Muscle of leg (tissue), 11 donors: ENCODE results near the gene SH3GL1. TPM values are rescaled to one million over a fixed set of nuclear protein-coding genes. Genes with fewer than 3 reads are reported as not detected.

Experiments
- DNase-seq: peaks from one replicate; pipeline ENCODE4 v3.0.0; 2013
- H3K27ac ChIP-seq: one replicate; pipeline ENCODE4 v1.5.1; 2013; ENCODE audit warnings: mild to moderate bottlenecking, low read length, control low read depth
- H3K27me3 ChIP-seq: one replicate; pipeline ENCODE4 v1.6.1; 2013; ENCODE audit warnings: low read length; ENCODE audit not compliant: control insufficient read depth, insufficient read depth
- H3K36me3 ChIP-seq: one replicate; pipeline ENCODE4 v1.6.1; 2013; ENCODE audit warnings: low read length; ENCODE audit not compliant: control insufficient read depth, insufficient read depth
- H3K4me1 ChIP-seq: one replicate; pipeline ENCODE4 v1.6.1; 2013; ENCODE audit warnings: low read length; ENCODE audit not compliant: control insufficient read depth, insufficient read depth
- H3K4me3 ChIP-seq: one replicate; pipeline ENCODE4 v1.5.1; 2013; ENCODE audit warnings: low read length, control low read depth
- H3K9me3 ChIP-seq: replicated peaks from 2 replicates; pipeline ENCODE4 v1.6.1; 2013; ENCODE audit warnings: low read depth, low read length; ENCODE audit not compliant: control insufficient read depth
- WGBS: methylation state at CpG from one replicate; pipeline ENCODE4 v1.1.5; 2013; ENCODE audit warnings: missing lambda C conversion rate; ENCODE audit not compliant: insufficient coverage; 5-methylcytosine and 5-hydroxymethylcytosine counted together
- polyA plus RNA-seq, 8 donors: library from polyadenylated mRNA; unstranded; fragments of 120-200 nt; gene quantifications; one replicate each; pipeline versions ENCODE4 v1.2.1 to v1.2.3, GENCODE V29; 2013; ENCODE audit warnings: inconsistent platforms in 1 of 8, low replicate concordance in 1 of 8; ENCODE audit not compliant: insufficient read length in 8 of 8, insufficient read depth in 1 of 8
- total RNA-seq: library from RNA; stranded (reverse); fragments of 120-200 nt; gene quantifications from one replicate; pipeline ENCODE4 v1.2.4, GENCODE V29; 2013

The SH3GL1 gene
- total and polyA plus RNA-seq, 9 donors: 29.1 to 77.9 (median 69.7) TPM

- no peak overlapping the region for H3K4me3 ChIP-seq
- H3K4me1 ChIP-seq: peaks cover 31% of the 10 kb centered on the region
- WGBS: 98% methylated on average over 23 of the region's 28 CpGs
These were observed 32.7 kb upstream of the SH3GL1 start for GRCh38 chr19:4432918-4433506.

GRCh38 chr19:4431808-4432674, 31.7 kb upstream of the SH3GL1 start:
- DNase-seq: peak; percentile 48
- H3K36me3 ChIP-seq: peaks cover 70% of the 10 kb centered on the region
- WGBS: 78% methylated on average over 24 of the region's 26 CpGs
- no peak overlapping the region for H3K4me3 ChIP-seq
- no peaks in the 10 kb centered on the region for H3K27me3 ChIP-seq
- peak overlapping the region; percentile 69 for H3K27ac ChIP-seq
- H3K9me3 ChIP-seq: no peaks in the 10 kb centered on the region
- H3K4me1 ChIP-seq: peaks cover 31% of the 10 kb centered on the region

More at GRCh38 chr19:4432918-4433506, 32.7 kb upstream of the SH3GL1 start:
- Histone ChIP-seq H3K9me3 (no peaks in the 10 kb centered on the region), H3K27ac (no peak overlapping the region), H3K36me3 (peaks cover 72% of the 10 kb centered on the region), H3K27me3 (no peaks in the 10 kb centered on the region)
- DNase-seq: no peak

GRCh38 chr19:4431296-4431695, 30.9 kb upstream of the SH3GL1 start:
- Histone ChIP-seq H3K4me1 (peaks cover 26% of the 10 kb centered on the region), H3K27ac (peak overlapping the region; percentile 69), H3K27me3 (no peaks in the 10 kb centered on the region), H3K36me3 (peaks cover 63% of the 10 kb centered on the region), H3K9me3 (no peaks in the 10 kb centered on the region), H3K4me3 (no peak overlapping the region)
- WGBS: 95% methylated on average over 5 of the region's 9 CpGs
- DNase-seq: no peak

GRCh38 chr19:4430760-4431159, 30.4 kb upstream of the SH3GL1 start:
- H3K27ac ChIP-seq: no peak overlapping the region
- H3K9me3 ChIP-seq: no peaks in the 10 kb centered on the region
- peaks cover 24% of the 10 kb centered on the region for H3K4me1 ChIP-seq
- WGBS: 89% methylated on average over 11 of the region's 12 CpGs
- H3K36me3 ChIP-seq: peaks cover 60% of the 10 kb centered on the region
- H3K4me3 ChIP-seq: no peak overlapping the region
- no peaks in the 10 kb centered on the region for H3K27me3 ChIP-seq
- peak; percentile 37 for DNase-seq

GRCh38 chr19:4429771-4430171, 29.4 kb upstream of the SH3GL1 start:
- H3K4me3 ChIP-seq: no peak overlapping the region
- H3K9me3 ChIP-seq: no peaks in the 10 kb centered on the region
- peak; percentile 62 for DNase-seq
- peaks cover 59% of the 10 kb centered on the region for H3K36me3 ChIP-seq
- H3K4me1 ChIP-seq: peaks cover 24% of the 10 kb centered on the region
- WGBS: 68% methylated on average over 10 of the region's 12 CpGs
- no peak overlapping the region for H3K27ac ChIP-seq
- H3K27me3 ChIP-seq: no peaks in the 10 kb centered on the region

- 84% methylated on average over 13 of the region's 16 CpGs for WGBS
- Histone ChIP-seq H3K27me3 (no peaks in the 10 kb centered on the region), H3K4me1 (peaks cover 24% of the 10 kb centered on the region), H3K4me3 (no peak overlapping the region), H3K27ac (no peak overlapping the region), H3K9me3 (no peaks in the 10 kb centered on the region), H3K36me3 (peaks cover 54% of the 10 kb centered on the region)
- peak; percentile 48 for DNase-seq
These were observed 28.9 kb upstream of the SH3GL1 start for GRCh38 chr19:4429256-4429655.

- H3K4me3 ChIP-seq: no peak overlapping the region
- peaks cover 24% of the 10 kb centered on the region for H3K4me1 ChIP-seq
- WGBS: 93% methylated on average over 20 of the region's 20 CpGs
- no peak overlapping the region for H3K27ac ChIP-seq
- H3K27me3 ChIP-seq: no peaks in the 10 kb centered on the region
- H3K9me3 ChIP-seq: no peaks in the 10 kb centered on the region
- no peak for DNase-seq
- peaks cover 54% of the 10 kb centered on the region for H3K36me3 ChIP-seq
These were observed 28.1 kb upstream of the SH3GL1 start for GRCh38 chr19:4428326-4428975.

GRCh38 chr19:4425537-4425936, 25.2 kb upstream of the SH3GL1 start:
- peaks cover 13% of the 10 kb centered on the region for H3K4me1 ChIP-seq
- H3K9me3 ChIP-seq: no peaks in the 10 kb centered on the region
- H3K4me3 ChIP-seq: no peak overlapping the region
- no peaks in the 10 kb centered on the region for H3K27me3 ChIP-seq
- H3K36me3 ChIP-seq: peaks cover 38% of the 10 kb centered on the region
- H3K27ac ChIP-seq: no peak overlapping the region
- WGBS: 60% methylated on average over 1 of the region's 6 CpGs
- peak; percentile 73 for DNase-seq

GRCh38 chr19:4423416-4424126, 23.2 kb upstream of the SH3GL1 start:
- Histone ChIP-seq H3K4me3 (no peak overlapping the region), H3K4me1 (peaks cover 10% of the 10 kb centered on the region), H3K27me3 (no peaks in the 10 kb centered on the region), H3K27ac (no peak overlapping the region), H3K36me3 (peaks cover 24% of the 10 kb centered on the region), H3K9me3 (no peaks in the 10 kb centered on the region)
- DNase-seq: no peak
- 81% methylated on average over 12 of the region's 16 CpGs for WGBS
